A673 (cell line): Measurements from ENCODE around the gene PDE10A. TPM values are rescaled to one million over a fixed set of nuclear protein-coding genes. Genes with fewer than 3 reads are reported as not detected.
"Not testable (repeated sequence)": the region's sequence is repeated elsewhere in the genome, so short reads cannot be mapped to it uniquely, and the experiment has no call there.

Experiments used
- BruUV-seq: library from RNA; stranded (reverse); fragments of 400-500 nt; replicated peaks from 2 replicates; lab custom pipeline; 2021; lab: Mats Ljungman, UMichigan
- CTCF ChIA-PET: fragments of 300-600 bp; sonication (Branson Sonifier 250); formaldehyde crosslinking; loops from one replicate; lab custom pipeline; 2022; ENCODE audit warnings: antibody characterized with exemption; lab: Charles Lee
- POLR2A ChIA-PET: fragments of 300-600 bp; sonication (Branson Sonifier 250); formaldehyde crosslinking; loops from one replicate; lab custom pipeline; 2022; ENCODE audit warnings: antibody characterized with exemption; ENCODE audit not compliant: low non-redundant PET; lab: Charles Lee
- DNase-seq: peaks from one replicate; pipeline ENCODE4 v3.0.0-alpha.2; 2015; ENCODE audit warnings: low spot score
- H3K27ac ChIP-seq: fragments of 200-600 bp; sonication (generic); 2 replicates; pipeline ENCODE4 v1.5.1; 2016; ENCODE audit warnings: mixed run types, low read depth, mild to moderate bottlenecking, mixed read lengths, antibody characterized with exemption, low read length; ENCODE audit not compliant: poor library complexity, severe bottlenecking
- H3K27me3 ChIP-seq: fragments of 200-600 bp; sonication (generic); replicated peaks from 2 replicates; pipeline ENCODE4 v1.6.1; 2017; ENCODE audit warnings: mixed run types, low read depth, mild to moderate bottlenecking, mixed read lengths, antibody characterized with exemption, low read length; ENCODE audit not compliant: insufficient read depth, poor library complexity
- H3K36me3 ChIP-seq: fragments of 200-600 bp; sonication (generic); 2 replicates; pipeline ENCODE4 v1.6.1; 2016; ENCODE audit warnings: mixed run types, mild to moderate bottlenecking, mixed read lengths, antibody characterized with exemption, low read length; ENCODE audit not compliant: insufficient read depth, poor library complexity, severe bottlenecking
- H3K4me1 ChIP-seq: fragments of 200-600 bp; sonication (generic); 2 replicates; pipeline ENCODE4 v1.6.1; 2017; ENCODE audit warnings: mixed run types, mild to moderate bottlenecking, mixed read lengths, antibody characterized with exemption, low read length; ENCODE audit not compliant: insufficient read depth, poor library complexity, severe bottlenecking
- H3K4me3 ChIP-seq: fragments of 200-600 bp; sonication (generic); 2 replicates; pipeline ENCODE4 v1.5.1; 2016; ENCODE audit warnings: low read depth, mixed run types, mild to moderate bottlenecking, mixed read lengths, low read length; ENCODE audit not compliant: poor library complexity, severe bottlenecking
- H3K9me3 ChIP-seq: fragments of 200-600 bp; sonication (generic); 2 replicates; pipeline ENCODE4 v1.6.1; 2016; ENCODE audit warnings: mixed run types, low read depth, mild to moderate bottlenecking, mixed read lengths, antibody characterized with exemption, low read length; ENCODE audit not compliant: poor library complexity, severe bottlenecking
- CTCF ChIP-seq: fragments of 300-800, 200-600 bp; sonication (generic); conservative IDR thresholded peaks from 2 replicates; pipeline ENCODE4 v1.5.1; 2017; ENCODE audit warnings: low read depth, mild to moderate bottlenecking, antibody characterized with exemption, low read length, moderate library complexity, mixed read lengths
- EZH2 ChIP-seq: fragments of 200-600 bp; sonication (generic); IDR thresholded peaks from 2 replicates; pipeline ENCODE4 v1.6.1; 2017; ENCODE audit warnings: borderline replicate concordance, low read depth, mild to moderate bottlenecking, mixed read lengths, antibody characterized with exemption, low read length; ENCODE audit not compliant: poor library complexity, severe bottlenecking
- intact Hi-C: fragments of 100-400 bp; cut with micrococcal nuclease; formaldehyde crosslinking; loops from one replicate; pipeline ENCODE4 v1.10.0; 2022; ENCODE audit not compliant: unreplicated experiment
- total RNA-seq: library from RNA; stranded (reverse); gene quantifications from 2 replicates; pipeline ENCODE4 v1.2.3, GENCODE V29; 2021

Gene PDE10A
- total RNA-seq, 1 experiment from 2014 or later = 2.3 TPM

- H3K27me3 ChIP-seq = no peaks in the 10 kb centered on the region
- TF ChIP-seq CTCF = no peak
- no peak for TF ChIP-seq EZH2
- no peaks in the 10 kb centered on the region for H3K4me1 ChIP-seq
- intact Hi-C loops = no loop called here
- no TSS peak for BruUV-seq
- ChIA-PET POLR2A (no interaction called here), CTCF (no interaction called here)
- DNase-seq = no peak
- H3K9me3 ChIP-seq = no peaks in the 10 kb centered on the region
- no peaks in the 10 kb centered on the region for H3K36me3 ChIP-seq
- H3K4me3 ChIP-seq = no peak overlapping the region
- no peak overlapping the region for H3K27ac ChIP-seq
Observed at GRCh38 chr6:165611294-165611693, 51.7 kb downstream of the PDE10A start.

GRCh38 chr6:165608577-165608976 is 54.5 kb downstream of the PDE10A start:
- CTCF ChIA-PET, H3K4me3 ChIP-seq, H3K4me1 ChIP-seq, H3K9me3 ChIP-seq, intact Hi-C loops, BruUV-seq, POLR2A ChIA-PET, H3K36me3 ChIP-seq, H3K27me3 ChIP-seq, H3K27ac ChIP-seq, DNase-seq: not testable (repeated sequence)

DNA sequence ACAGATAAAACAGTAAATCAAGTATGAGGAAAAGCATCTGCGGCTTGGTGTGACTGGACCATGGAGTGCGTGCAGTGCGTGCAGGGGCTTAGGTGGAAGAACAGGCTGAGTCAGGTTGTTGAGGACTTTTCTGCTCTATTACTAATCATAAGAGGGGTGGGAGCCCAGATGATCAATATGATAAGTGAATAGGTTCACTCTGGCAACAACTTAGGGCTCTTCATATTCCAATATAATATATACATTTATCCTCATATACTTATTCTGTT is 56.4 kb downstream of the PDE10A start:
- BruUV-seq = no TSS peak

More for the DNA sequence above, 56.4 kb downstream of the PDE10A start:
- no peaks in the 10 kb centered on the region for H3K36me3 ChIP-seq
- H3K27me3 ChIP-seq = no peaks in the 10 kb centered on the region
- H3K4me1 ChIP-seq = no peaks in the 10 kb centered on the region
- intact Hi-C loops = no loop called here
- DNase-seq = no peak
- no peak overlapping the region for H3K27ac ChIP-seq
- ChIA-PET POLR2A (no interaction called here), CTCF (no interaction called here)
- no peak overlapping the region for H3K4me3 ChIP-seq
- TF ChIP-seq CTCF (no peak), EZH2 (no peak)
- no peaks in the 10 kb centered on the region for H3K9me3 ChIP-seq
